Osteocyte (in vitro differentiated cells): ENCODE data around the gene LDHAL6A. TPM values are rescaled to one million over a fixed set of nuclear protein-coding genes. Genes with fewer than 3 reads are reported as not detected.

Experiments
- DNase-seq: peaks from one replicate; pipeline ENCODE4 v3.0.0; 2021; ENCODE audit warnings: mixed read lengths; ENCODE audit not compliant: unreplicated experiment; ENCODE audit errors: extremely low spot score
- H3K27ac Mint-ChIP-seq: one replicate; pipeline ENCODE4 v1.8.0; 2021; ENCODE audit warnings: mild to moderate bottlenecking, mixed read lengths; ENCODE audit not compliant: unreplicated experiment
- H3K27me3 Mint-ChIP-seq: one replicate; pipeline ENCODE4 v1.8.0; 2021; ENCODE audit warnings: mixed read lengths; ENCODE audit not compliant: unreplicated experiment
- H3K36me3 Mint-ChIP-seq: one replicate; pipeline ENCODE4 v1.8.0; 2021; ENCODE audit warnings: mixed read lengths; ENCODE audit not compliant: unreplicated experiment
- H3K4me1 Mint-ChIP-seq: one replicate; pipeline ENCODE4 v1.8.0; 2021; ENCODE audit warnings: mixed read lengths; ENCODE audit not compliant: unreplicated experiment
- H3K4me3 Mint-ChIP-seq: one replicate; pipeline ENCODE4 v1.8.0; 2021; ENCODE audit warnings: mild to moderate bottlenecking, moderate library complexity, mixed read lengths; ENCODE audit not compliant: unreplicated experiment
- H3K9me3 Mint-ChIP-seq: one replicate; pipeline ENCODE4 v1.8.0; 2021; ENCODE audit warnings: mixed read lengths; ENCODE audit not compliant: unreplicated experiment
- total RNA-seq: library from RNA; stranded (reverse); gene quantifications from 2 replicates; pipeline ENCODE4 v1.2.1, GENCODE V29; 2021
- TF ChIP-seq, protein P1 (sequence below): fragments of 200-600 bp; sonication (generic); IDR thresholded peaks from 2 replicates; pipeline ENCODE4 v1.5.0; 2021; ENCODE audit warnings: antibody characterized with exemption, mild to moderate bottlenecking, moderate library complexity

Gene LDHAL6A
- total RNA-seq, 1 donor from 2014 or later: not detected

DNA sequence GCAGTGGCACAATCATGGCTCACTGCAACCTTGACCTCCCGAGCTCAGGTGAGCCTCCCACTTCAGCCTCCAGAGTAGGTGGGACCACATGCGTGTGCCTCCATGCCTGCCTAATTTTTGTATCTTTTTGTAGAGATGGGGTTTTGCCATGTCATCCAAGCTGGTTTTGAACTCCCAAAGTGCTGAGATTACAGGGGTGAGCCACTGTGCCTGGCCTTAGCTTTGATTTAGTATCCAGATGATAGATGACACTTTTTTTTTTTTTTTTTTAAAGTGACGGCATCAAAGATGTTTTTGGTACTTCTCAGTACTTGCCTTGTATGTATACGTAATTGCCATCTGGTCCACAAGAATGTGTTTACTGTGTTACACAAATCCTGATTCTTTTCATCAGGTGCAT is 23.4 kb downstream of the LDHAL6A start:
- Mint-ChIP-seq H3K27ac (no peak overlapping the region), H3K4me1 (no peaks in the 10 kb centered on the region), H3K27me3 (no peaks in the 10 kb centered on the region), H3K36me3 (peaks cover 67% of the 10 kb centered on the region), H3K9me3 (no peaks in the 10 kb centered on the region), H3K4me3 (no peak overlapping the region)
- TF ChIP-seq, protein P1, sequence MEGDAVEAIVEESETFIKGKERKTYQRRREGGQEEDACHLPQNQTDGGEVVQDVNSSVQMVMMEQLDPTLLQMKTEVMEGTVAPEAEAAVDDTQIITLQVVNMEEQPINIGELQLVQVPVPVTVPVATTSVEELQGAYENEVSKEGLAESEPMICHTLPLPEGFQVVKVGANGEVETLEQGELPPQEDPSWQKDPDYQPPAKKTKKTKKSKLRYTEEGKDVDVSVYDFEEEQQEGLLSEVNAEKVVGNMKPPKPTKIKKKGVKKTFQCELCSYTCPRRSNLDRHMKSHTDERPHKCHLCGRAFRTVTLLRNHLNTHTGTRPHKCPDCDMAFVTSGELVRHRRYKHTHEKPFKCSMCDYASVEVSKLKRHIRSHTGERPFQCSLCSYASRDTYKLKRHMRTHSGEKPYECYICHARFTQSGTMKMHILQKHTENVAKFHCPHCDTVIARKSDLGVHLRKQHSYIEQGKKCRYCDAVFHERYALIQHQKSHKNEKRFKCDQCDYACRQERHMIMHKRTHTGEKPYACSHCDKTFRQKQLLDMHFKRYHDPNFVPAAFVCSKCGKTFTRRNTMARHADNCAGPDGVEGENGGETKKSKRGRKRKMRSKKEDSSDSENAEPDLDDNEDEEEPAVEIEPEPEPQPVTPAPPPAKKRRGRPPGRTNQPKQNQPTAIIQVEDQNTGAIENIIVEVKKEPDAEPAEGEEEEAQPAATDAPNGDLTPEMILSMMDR: no peak
- no peak for DNase-seq

DNA sequence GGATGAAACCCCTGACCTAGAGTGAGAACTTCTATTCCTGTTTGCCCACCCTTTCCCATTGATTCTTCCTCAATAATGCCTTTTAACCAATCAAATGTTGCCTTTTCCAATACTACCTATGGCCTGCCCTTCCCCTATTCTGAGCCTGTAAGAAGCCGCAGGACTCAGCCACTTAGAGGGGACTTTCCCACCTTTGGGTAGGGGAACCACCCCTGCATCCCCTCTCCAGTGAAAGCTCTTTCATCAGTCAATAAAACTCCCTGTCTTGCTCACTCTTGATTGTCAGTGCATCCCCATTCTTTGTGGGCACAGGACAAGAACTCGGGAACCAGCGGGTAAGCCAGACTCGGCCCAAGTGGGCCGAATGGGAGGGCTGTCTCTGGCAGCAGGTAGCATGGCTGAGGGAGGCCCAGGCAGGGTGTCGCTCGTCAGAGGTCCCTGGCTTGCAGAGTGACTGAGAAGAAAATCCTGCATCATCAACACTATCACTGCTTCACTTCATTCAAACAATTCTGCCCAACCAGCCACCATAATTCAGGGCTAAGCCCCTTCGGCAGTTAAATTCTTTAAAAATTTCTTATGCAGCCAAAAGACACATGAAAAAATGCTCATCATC is 30.4 kb downstream of the LDHAL6A start:
- Mint-ChIP-seq H3K27me3 (no peaks in the 10 kb centered on the region), H3K9me3 (no peaks in the 10 kb centered on the region), H3K36me3 (peaks cover 74% of the 10 kb centered on the region), H3K27ac (no peak overlapping the region), H3K4me1 (peaks cover 12% of the 10 kb centered on the region), H3K4me3 (no peak overlapping the region)
- TF ChIP-seq, protein P1: no peak
- no peak for DNase-seq

DNA sequence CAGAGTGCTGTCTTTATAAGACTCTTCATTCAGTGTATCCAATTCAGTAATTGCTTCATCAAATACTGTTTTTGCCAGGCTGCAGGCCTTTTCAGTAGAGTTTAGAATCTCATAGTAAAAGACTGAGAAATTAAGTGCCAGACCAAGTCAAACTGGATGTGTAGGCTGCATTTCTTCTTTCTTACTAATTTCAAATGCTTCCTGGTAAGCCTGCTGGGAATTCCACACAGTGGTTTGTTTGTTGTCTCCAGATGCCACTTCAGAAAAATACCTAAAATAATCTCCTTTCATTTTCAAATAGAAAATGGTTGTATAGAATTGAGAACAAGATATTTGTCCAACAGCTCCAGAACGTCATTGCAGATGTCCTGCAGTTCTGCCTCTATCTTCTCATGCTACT is 34.7 kb downstream of the LDHAL6A start:
- Mint-ChIP-seq H3K9me3 (no peaks in the 10 kb centered on the region), H3K36me3 (peaks cover 54% of the 10 kb centered on the region), H3K27me3 (no peaks in the 10 kb centered on the region), H3K27ac (peak overlapping the region; percentile 17), H3K4me3 (no peak overlapping the region), H3K4me1 (peaks cover 27% of the 10 kb centered on the region)
- TF ChIP-seq, protein P1: no peak
- DNase-seq: no peak

DNA sequence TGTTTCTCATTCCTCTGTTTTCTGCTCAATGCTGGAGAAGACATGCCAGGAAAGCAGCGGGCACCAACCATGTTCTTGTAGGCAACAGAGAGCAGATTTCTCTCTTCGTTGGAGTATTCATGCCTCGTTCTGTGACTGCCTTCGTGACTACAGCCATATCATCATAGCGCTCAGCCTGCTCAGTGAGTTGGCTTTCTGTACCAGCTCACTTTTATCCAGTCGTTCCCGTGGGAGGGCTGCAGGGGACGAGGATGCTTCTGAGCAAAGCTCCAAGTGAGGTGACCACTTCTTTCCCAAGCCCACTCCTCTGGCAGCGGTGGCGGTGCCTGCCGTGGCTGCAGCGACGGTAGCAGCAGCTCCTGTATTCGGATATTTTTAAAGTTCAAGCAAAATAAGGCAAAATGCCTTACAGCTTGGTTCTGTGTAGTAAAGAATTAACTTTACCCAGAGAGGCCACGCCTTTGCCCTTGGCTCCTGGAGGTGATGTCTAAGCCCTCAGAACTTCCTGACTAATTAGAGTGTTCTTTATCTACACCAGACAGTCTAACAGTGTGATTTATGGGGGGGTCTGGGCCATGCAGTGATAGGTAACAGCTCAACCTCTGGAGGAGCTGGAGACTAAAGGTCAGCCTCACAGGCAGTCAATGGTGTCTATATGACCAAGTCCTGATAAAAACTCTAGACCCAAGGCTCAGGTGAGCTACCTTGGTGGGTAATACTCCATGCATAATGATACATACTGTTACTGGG is 35.3 kb downstream of the LDHAL6A start:
- no peak for DNase-seq
- no peaks in the 10 kb centered on the region for H3K27me3 Mint-ChIP-seq
- H3K36me3 Mint-ChIP-seq: peaks cover 55% of the 10 kb centered on the region
- peaks cover 27% of the 10 kb centered on the region for H3K4me1 Mint-ChIP-seq
- TF ChIP-seq, protein P1: no peak
- peak overlapping the region; percentile 17 for H3K27ac Mint-ChIP-seq
- no peaks in the 10 kb centered on the region for H3K9me3 Mint-ChIP-seq
- H3K4me3 Mint-ChIP-seq: no peak overlapping the region

DNA sequence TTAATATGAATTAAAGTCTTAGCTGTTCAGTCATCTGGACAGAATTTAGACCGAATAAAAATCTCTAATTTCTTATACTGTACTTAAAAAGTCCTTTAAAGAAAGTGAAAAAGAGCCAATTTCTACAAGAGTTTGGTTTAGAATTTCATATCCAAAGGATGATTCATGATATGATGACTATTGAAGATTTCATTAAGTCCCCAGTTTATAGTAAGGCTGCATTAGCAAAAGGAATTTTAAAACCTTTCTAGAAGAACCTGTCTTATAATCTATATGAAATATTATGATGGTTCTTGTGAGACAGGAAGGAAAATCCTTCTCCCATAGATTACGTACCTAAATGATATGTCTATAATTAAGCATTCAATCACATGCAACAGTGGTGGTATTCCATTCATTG is 36.3 kb downstream of the LDHAL6A start:
- Mint-ChIP-seq H3K36me3 (peaks cover 53% of the 10 kb centered on the region), H3K27ac (no peak overlapping the region), H3K4me3 (no peak overlapping the region), H3K27me3 (no peaks in the 10 kb centered on the region), H3K9me3 (no peaks in the 10 kb centered on the region), H3K4me1 (peaks cover 27% of the 10 kb centered on the region)
- DNase-seq: no peak
- TF ChIP-seq, protein P1: no peak
